Measurements from ENCODE around the gene AHCYL1.

- TF ChIP-seq CTCF (IDR thresholded peaks at IDR 0.05; ENCODE audit: control extremely low read depth in 1 of 3, insufficient read depth in 1 of 3, low read depth in 1 of 3, low read length in 3 of 3): no peak
- TF ChIP-seq BRCA1 (IDR thresholded peaks at IDR 0.05; ENCODE audit: low read depth, low read length): no peak
- TF ChIP-seq JUN (IDR thresholded peaks at IDR 0.05; ENCODE audit: low read depth, low read length): no peak
- TF ChIP-seq POLR2A (IDR thresholded peaks at IDR 0.05; ENCODE audit: control extremely low read depth in 1 of 2, low read depth in 2 of 2, low read length in 2 of 2): no peak
- TF ChIP-seq POU5F1 (IDR thresholded peaks at IDR 0.05; ENCODE audit: low read depth, low read length): no peak
- TF ChIP-seq SIX5 (IDR thresholded peaks at IDR 0.05; ENCODE audit: low read depth, low read length): no peak
- no peak for TF ChIP-seq YY1 (IDR thresholded peaks at IDR 0.05; ENCODE audit: low read depth, low read length)
- TF ChIP-seq MAX (IDR thresholded peaks at IDR 0.05): no peak
- TF ChIP-seq PHF8 (conservative IDR thresholded peaks at IDR 0.05; ENCODE audit: low read depth, low read length): no peak
Observed at GRCh38 chr1:109935451-109935900, 49.1 kb upstream of the AHCYL1 start.

All from H1 (cell line).